22Rv1 (cell line): ENCODE results near the gene CCDC57.

Experiments used
- CTCF ChIP-seq: fragments of 450-650 bp; IDR thresholded peaks from 2 replicates; pipeline ENCODE4 v1.5.1; 2017; ENCODE audit warnings: mild to moderate bottlenecking
- ZFX ChIP-seq: fragments of 450-650 bp; IDR thresholded peaks from 2 replicates; pipeline ENCODE4 v1.6.1; 2017; ENCODE audit warnings: antibody characterized with exemption, borderline replicate concordance

GRCh38 chr17:82053556-82054263 is 158.9 kb downstream of the CCDC57 start:
- TF ChIP-seq CTCF (no peak), ZFX (no peak)
